GM10847 (cell line): ENCODE measurements around the gene MDFI.

Experiments
- POLR2A ChIP-seq: IDR thresholded peaks from 2 replicates; pipeline ENCODE4 v1.6.1; 2011; ENCODE audit not compliant: insufficient read length; ENCODE audit errors: extremely low read depth

The MDFI gene

DNA sequence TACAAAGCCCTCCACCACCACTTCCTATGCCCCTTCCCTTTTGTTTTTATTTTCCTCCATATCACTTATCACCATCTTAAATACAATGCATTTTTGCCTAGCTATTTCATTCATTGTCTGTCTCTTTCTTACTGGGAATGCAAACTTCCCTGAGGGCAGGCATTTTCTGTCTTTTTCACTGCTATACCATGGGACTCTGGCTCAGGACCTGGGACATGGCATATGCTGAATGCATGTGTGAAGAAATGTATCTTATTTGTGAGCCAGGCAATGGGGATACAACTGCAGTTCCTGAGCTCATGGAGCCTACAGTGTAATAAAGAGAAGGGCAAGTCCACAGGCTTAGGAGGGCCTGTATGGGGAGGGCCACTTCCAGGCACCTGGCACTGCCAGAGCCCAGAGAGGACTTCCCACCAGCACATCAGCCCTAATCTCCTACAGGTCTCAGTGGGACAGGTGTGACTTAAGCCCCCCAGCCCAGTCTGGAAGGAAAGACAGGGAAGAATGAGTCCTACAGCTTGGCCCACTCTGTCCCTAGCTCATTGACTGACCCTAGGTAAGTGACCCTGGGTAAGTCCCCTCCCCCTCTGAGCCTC is 53.9 kb downstream of the MDFI start:
- TF ChIP-seq POLR2A: no peak

DNA sequence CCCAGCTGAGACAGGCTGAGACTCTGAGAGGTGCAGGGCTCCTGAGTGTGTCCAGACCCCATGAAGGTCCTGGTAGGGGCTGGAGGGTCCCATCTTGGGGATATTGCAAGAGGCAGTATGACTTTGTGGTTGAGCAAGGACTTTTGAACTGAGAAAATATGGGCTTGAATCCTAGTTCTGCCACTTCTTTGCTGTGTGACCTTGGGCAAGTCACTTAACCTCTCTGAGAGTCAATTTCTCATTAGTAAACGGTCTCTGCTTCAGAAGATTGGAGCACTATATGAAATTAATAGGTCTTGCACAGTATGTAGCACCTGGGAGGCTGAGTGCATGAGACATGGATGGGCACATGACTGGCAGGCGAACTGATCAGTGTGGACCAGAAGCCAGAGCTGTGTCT is 54.5 kb downstream of the MDFI start:
- no peak for TF ChIP-seq POLR2A

DNA sequence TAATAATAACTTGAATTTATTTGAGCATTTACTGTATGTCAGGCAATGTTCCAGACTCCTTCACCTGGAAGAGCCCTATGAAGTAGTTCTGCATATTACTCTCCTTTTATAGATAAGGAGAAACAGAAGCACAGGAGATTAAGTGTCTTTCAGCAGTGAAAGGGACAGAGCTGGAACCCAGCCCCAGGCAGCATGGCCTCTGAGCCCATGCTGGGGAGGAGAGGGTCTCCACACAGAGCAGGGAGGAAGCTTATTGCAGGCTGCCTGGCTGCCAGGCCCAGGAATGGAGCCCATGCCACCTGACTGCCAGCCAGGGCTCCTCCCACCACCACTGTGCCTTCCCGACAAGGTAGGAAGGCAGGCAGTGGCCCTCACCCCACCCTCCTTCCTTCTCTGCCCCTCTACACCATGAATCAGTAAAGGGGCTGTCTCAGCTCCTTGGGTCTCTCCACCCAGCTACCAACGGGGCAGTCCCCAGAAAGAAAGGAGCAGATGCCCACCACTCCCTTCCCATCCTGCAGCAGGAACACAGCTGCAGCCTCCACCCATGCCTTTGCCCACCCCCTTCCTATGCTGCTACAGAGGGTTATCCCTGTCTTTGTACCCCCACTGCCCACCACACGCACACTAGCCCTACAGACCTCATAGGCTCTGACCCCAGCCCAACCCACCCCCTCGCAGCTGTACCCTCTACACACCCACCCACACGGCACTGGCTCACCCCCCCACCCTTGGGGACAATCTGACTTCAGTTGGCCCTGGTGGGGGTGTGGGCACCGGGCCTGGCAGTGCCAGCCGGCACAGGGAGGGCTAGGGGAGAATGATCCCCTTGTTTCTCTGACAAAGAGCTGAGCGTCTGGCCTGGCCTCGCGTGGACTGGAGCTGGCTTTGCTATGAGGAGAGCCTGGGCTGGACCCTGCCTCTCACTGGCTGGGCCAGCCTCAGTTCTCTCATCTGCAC is 55.3 kb downstream of the MDFI start:
- no peak for TF ChIP-seq POLR2A

DNA sequence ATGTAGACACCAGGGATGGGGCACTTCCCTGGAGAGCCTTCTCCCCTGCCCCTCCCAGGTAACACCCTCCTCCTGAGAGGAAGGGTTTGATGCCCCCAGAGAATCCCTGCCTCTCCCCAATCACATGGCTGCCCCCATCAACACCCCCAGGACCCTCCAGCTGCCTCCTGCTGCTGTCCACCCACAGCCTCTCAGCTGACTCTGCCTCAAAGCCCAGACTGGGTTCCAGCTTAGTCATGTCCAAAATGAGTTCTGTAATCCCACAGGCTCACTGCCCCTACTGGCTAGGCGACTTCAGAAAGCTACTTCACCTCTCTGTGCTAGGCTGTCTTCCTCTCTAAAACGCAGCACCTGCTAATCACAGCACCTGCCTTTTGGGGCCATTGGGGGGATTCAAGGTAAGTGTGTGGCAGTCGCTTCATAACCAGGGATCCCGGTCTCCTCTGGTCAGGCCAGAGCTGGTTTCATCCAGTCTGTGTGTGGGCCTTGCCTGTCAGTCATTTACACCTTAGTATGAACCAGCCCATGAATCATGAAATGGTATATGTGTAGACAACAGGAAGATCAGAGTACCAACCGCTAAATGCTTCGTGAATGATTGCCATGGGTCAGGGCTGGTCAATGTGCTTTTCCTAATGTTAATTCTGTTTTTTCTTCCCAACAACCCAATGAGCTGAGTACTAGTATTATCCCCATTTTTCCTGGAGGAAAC is 56.7 kb downstream of the MDFI start:
- TF ChIP-seq POLR2A: no peak

DNA sequence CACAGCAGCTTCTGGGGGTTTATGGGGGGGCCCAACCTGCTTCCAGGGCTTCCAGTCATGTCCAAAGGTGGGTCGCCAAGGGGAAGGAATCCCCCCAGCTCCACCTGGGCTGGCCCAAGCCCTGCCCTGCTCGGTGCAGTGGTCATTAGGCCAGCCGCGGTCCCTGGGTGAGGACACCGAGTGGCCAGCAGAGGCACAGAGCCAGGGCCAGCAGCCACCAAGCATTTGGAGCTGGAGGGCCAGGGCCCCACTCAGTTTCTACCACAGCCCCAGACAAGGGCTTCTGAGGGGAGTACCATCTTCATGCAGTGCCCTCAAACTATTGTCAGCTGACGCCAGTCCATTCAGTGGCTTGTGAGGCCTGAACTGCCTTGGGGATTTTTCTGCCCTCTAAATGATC is 57.6 kb downstream of the MDFI start:
- TF ChIP-seq POLR2A: no peak

DNA sequence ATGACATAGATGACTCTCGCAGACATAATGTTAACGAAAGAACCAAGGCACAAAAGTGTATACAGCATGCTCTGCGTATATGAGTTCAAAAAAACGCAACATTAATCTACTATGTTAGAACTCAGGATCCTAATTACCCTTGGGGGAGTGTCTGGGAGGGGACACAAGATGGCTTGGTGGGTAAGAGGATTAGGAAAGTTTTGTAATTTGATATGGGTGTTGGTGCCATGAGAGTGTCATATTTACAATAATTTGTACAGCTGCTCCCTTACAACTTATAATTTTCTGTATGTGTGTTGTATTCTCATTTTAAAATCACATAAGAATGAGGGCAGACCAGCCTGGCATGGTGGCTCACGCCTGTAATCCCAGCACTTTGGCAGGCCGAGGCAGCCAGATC is 58.5 kb downstream of the MDFI start:
- TF ChIP-seq POLR2A: no peak

DNA sequence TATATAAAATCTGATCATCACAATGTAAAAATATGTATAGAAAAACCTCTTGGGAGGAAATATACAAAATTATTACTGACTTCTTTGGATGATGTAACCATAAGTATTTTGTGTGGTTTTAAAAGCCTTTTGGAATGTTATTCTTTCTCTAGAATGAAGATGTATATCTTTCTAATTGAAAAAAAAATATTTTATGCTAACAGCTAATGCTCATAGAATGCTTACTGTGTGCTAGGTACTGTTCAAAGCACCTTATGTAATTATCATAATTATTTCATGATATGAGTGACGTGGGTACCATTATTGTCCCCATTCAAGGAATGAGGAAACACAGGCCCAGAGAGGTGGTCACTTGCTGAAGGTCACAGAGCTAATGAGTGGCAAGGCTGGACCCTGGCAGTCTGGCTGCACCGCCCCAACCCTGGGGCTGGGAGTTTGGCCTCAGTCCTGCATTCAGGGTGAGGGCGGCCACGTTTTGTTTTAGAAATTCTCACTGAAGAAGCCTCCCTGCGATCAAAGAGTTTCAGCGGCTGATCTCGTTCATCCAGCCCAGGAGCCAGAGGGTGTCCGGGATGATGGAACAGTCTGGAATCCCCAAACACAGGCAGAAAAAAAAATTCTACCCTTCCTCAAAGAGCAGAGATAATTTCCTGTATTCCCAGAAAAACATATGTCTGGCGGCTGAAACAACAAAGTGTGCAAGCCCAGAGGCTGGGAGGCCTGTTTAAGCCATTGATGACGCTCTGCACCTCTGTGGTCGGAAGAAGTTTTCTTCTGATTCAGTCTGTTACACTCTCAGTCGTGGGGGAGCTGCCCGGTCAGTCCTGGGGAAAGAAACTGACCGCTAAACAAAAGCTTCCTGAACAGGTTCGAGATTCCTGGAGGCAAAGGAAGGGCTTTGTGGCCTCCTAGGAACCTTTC is 59.9 kb downstream of the MDFI start:
- no peak for TF ChIP-seq POLR2A

DNA sequence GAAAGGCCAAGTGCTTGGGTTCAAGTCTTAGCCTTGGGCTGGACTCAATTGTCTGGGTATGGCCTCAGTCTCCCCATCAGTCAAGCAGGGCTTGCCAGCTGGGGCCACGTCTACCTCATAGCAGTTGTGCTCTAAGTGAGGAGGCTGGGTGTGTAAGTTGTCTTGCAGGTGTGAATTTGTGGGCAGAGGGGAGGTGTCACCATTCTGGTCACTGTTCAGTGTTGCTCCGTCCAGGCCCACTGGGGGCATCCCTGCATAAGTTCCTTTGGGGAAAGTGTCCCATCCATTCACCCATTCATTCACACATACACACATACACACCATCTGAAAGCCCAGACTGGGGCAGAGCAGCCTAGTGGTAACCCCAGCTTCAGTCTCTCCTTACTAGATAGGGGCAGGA is 60.8 kb downstream of the MDFI start:
- no peak for TF ChIP-seq POLR2A

DNA sequence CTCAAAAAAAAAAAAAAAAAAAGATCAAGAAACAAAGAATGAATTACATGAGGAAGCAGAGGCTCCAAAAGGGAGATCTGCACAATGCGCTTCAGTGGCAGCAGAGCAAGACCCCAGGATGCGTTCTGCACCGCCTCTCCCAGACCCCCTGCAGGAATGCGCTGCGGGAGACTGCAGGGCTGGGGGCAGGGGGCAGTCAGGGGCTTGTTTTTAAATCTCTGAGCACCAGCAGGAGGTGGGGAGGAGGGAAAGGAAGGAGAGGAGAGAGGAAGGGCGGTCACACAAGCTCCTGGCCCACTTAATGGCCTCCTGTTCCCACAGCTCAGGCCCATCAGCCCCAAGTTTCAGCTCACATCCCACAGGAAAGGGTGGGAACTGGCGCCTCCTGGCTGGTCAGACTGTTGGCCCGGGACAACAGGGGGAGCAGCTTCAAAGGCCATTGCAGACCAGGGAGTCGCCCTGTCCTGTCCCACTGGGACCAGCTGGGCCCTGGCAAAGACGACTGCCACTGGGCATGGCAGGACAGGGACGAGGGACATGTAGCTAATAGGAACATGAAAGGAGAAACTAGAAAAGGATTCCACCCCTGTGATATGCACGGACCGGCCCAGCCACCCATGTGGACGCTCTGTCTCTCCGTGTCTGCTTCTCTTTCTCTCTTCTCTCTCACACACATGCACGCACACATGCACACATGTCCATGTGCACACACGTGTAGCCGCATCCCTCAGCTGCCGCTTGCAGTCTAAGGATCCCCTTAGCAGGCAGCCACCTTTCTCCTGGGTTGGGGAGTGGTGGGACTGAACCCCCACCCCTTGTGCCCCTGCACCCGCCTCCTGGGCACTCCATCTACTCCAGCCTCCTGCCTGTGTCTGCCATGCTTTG is 62.4 kb downstream of the MDFI start:
- TF ChIP-seq POLR2A: no peak

DNA sequence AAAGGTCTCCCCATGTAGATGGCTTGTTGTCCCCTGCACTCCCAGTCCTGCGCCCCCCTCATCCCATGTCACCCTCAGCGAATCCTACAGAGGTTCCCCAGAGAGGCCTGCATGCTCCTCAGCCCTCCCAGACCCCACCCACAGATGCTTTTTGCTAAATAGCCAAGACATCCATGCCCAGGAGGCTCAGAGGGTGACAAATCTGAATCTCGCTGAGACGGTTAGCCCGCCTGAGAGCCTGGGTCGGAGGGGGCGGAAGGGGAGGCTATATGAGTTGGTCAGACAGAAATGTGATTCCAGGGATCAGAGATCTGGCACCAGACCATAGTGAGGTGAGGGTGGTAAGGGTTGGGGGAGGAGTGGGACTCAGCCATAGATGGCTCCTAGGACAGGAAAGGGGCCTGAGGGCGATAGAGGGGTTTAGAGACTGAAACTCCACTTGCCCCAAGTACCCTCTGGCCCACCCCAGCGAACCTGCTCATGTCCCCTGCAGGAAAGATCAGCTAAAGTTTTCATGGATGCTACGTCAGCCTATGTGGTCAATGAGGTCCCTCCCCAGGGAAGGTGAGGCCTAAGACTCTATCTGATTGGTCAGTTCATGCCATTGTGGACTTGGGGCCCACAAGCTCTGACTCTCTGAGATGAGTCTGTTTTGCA is 63.9 kb downstream of the MDFI start:
- TF ChIP-seq POLR2A: no peak

DNA sequence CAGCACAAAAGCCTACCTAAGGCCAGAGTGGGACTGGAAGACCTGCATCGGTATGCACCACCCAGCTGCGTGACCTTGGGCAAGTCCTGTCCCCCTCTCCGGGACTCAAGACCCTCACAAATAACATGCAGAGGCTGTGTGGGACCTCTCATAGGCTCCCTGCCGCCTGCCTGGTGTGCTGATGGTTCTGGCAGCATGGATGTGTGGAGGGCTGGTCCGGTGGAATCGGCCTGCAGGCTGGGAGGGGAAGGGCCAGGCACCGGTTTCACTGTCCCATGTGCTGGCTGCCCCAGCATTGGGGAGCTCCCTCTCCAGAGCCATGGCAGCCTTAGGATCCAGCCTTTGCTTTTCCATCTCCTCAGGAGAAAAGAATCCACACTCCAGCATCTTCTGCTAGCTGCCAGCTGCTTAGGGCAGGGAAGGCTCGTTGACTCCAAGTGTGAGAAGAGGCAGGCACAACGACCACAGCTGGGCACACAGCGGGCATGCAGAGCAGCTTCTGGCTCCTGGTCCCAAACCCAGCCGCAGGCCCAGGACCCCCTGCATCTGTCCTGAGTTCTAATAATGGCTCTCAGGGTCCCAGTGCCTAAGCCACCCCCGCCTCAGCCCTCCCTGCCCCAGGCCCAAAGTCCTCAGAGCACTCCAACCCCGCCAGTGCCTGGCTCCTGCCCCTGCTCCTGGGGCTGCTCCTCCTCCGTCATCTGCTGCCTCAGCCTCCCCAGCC is 64.7 kb downstream of the MDFI start:
- TF ChIP-seq POLR2A: no peak
